LNCAP (cell line): ENCODE results near the gene GSK3B.
A peak's percentile ranks its signal among the peaks of the same experiment; 100 is the strongest.

ENCODE experiments used
- CTCF ChIP-seq: fragments of 450-650 bp; IDR thresholded peaks from 2 replicates; pipeline ENCODE4 v1.5.1; 2017; ENCODE audit warnings: mild to moderate bottlenecking

Gene GSK3B

GRCh38 chr3:119849126-119849525 is 245.1 kb downstream of the GSK3B start:
- TF ChIP-seq CTCF, result no peak

GRCh38 chr3:119841808-119842471 is 252.3 kb downstream of the GSK3B start:
- TF ChIP-seq CTCF, result no peak

- TF ChIP-seq CTCF, result no peak
Measured at GRCh38 chr3:119835556-119835955, 258.7 kb downstream of the GSK3B start.

GRCh38 chr3:119834754-119835370 is 259.4 kb downstream of the GSK3B start:
- no peak for TF ChIP-seq CTCF

GRCh38 chr3:119831941-119832371 is 262.3 kb downstream of the GSK3B start:
- no peak for TF ChIP-seq CTCF

GRCh38 chr3:119831022-119831421 is 263.2 kb downstream of the GSK3B start:
- peak; percentile 50 for TF ChIP-seq CTCF

GRCh38 chr3:119829420-119829819 is 264.8 kb downstream of the GSK3B start:
- no peak for TF ChIP-seq CTCF
